ENCODE data around the gene ANKDD1A. TPM values are rescaled to one million over a fixed set of nuclear protein-coding genes. Genes with fewer than 3 reads are reported as not detected.

The ANKDD1A gene
- total RNA-seq, 2 donors from 2014 or later, result 3.3 to 23.9 TPM

GRCh38 chr15:64901141-64901540 is 10.6 kb upstream of the ANKDD1A start:
- TF ChIP-seq CTCF (IDR thresholded peaks at IDR 0.05) (no peak), POLR2AphosphoS5 (IDR thresholded peaks at IDR 0.05) (no peak), POLR2A (IDR thresholded peaks at IDR 0.05) (no peak)
- H3K9me3 ChIP-seq, result no peaks in the 10 kb centered on the region
- DNase-seq (ENCODE audit: low spot score), result no peak
- H3K36me3 ChIP-seq, result no peaks in the 10 kb centered on the region
- WGBS, result 97% methylated on average over 5 of the region's 5 CpGs
- no peak overlapping the region for H3K4me3 ChIP-seq
- H3K27me3 ChIP-seq (replicated peaks; ENCODE audit: insufficient read depth), result no peaks in the 10 kb centered on the region
- H3K27ac ChIP-seq, result no peak overlapping the region
- intact Hi-C loops (cut with DNase I), result no loop called here
- H3K4me1 ChIP-seq (replicated peaks), result no peaks in the 10 kb centered on the region

- intact Hi-C loops (cut with DNase I), result no loop called here
- Histone ChIP-seq H3K27ac (no peak overlapping the region), H3K36me3 (no peaks in the 10 kb centered on the region), H3K4me1 (replicated peaks) (no peaks in the 10 kb centered on the region), H3K4me3 (no peak overlapping the region), H3K9me3 (no peaks in the 10 kb centered on the region), H3K27me3 (replicated peaks; ENCODE audit: insufficient read depth) (no peaks in the 10 kb centered on the region)
- TF ChIP-seq POLR2A (IDR thresholded peaks at IDR 0.05) (no peak), CTCF (IDR thresholded peaks at IDR 0.05) (no peak), POLR2AphosphoS5 (IDR thresholded peaks at IDR 0.05) (no peak)
- 90% methylated on average over 2 of the region's 2 CpGs for WGBS
- no peak for DNase-seq (ENCODE audit: low spot score)
Measured at GRCh38 chr15:64901914-64902313, 9.8 kb upstream of the ANKDD1A start.

GRCh38 chr15:64902863-64903262 is 8.8 kb upstream of the ANKDD1A start:
- no peak overlapping the region for H3K27ac ChIP-seq
- no peaks in the 10 kb centered on the region for H3K27me3 ChIP-seq (replicated peaks; ENCODE audit: insufficient read depth)
- no peaks in the 10 kb centered on the region for H3K36me3 ChIP-seq
- no peaks in the 10 kb centered on the region for H3K9me3 ChIP-seq
- intact Hi-C loops (cut with DNase I), result no loop called here
- no peak for TF ChIP-seq POLR2A (IDR thresholded peaks at IDR 0.05)
- no peak for TF ChIP-seq CTCF (IDR thresholded peaks at IDR 0.05)
- TF ChIP-seq POLR2AphosphoS5 (IDR thresholded peaks at IDR 0.05), result no peak
- WGBS, result 88% methylated on average over 4 of the region's 4 CpGs
- DNase-seq (ENCODE audit: low spot score), result no peak
- H3K4me3 ChIP-seq, result no peak overlapping the region
- H3K4me1 ChIP-seq (replicated peaks), result no peaks in the 10 kb centered on the region

- Histone ChIP-seq H3K4me1 (replicated peaks) (no peaks in the 10 kb centered on the region), H3K4me3 (no peak overlapping the region), H3K27me3 (replicated peaks; ENCODE audit: insufficient read depth) (no peaks in the 10 kb centered on the region), H3K9me3 (no peaks in the 10 kb centered on the region), H3K27ac (no peak overlapping the region), H3K36me3 (no peaks in the 10 kb centered on the region)
- TF ChIP-seq CTCF (IDR thresholded peaks at IDR 0.05) (no peak), POLR2A (IDR thresholded peaks at IDR 0.05) (no peak), POLR2AphosphoS5 (IDR thresholded peaks at IDR 0.05) (no peak)
- 87% methylated on average over 4 of the region's 4 CpGs for WGBS
- DNase-seq (ENCODE audit: low spot score), result no peak
- intact Hi-C loops (cut with DNase I), result no loop called here
Measured at GRCh38 chr15:64903326-64903950, 8.3 kb upstream of the ANKDD1A start.

- WGBS, result 91% methylated on average over 4 of the region's 4 CpGs
- H3K27ac ChIP-seq, result no peak overlapping the region
- intact Hi-C loops (cut with DNase I), result no loop called here
Measured at GRCh38 chr15:64904189-64904588, 7.5 kb upstream of the ANKDD1A start.

More at GRCh38 chr15:64904189-64904588, 7.5 kb upstream of the ANKDD1A start:
- Histone ChIP-seq H3K4me1 (replicated peaks) (no peaks in the 10 kb centered on the region), H3K36me3 (no peaks in the 10 kb centered on the region), H3K9me3 (no peaks in the 10 kb centered on the region), H3K27me3 (replicated peaks; ENCODE audit: insufficient read depth) (no peaks in the 10 kb centered on the region), H3K4me3 (no peak overlapping the region)
- no peak for DNase-seq (ENCODE audit: low spot score)
- TF ChIP-seq POLR2AphosphoS5 (IDR thresholded peaks at IDR 0.05) (no peak), CTCF (IDR thresholded peaks at IDR 0.05) (no peak), POLR2A (IDR thresholded peaks at IDR 0.05) (no peak)
